GM19452 (cell line): ENCODE results near the gene SPHKAP.
"Not testable (repeated sequence)": the region's sequence is repeated elsewhere in the genome, so short reads cannot be mapped to it uniquely, and the experiment has no call there.

Source experiments
- ATAC-seq: cut with Tn5 transposase; IDR thresholded peaks from one replicate; pipeline ENCODE4 v1.9.1; 2021; ENCODE audit not compliant: unreplicated experiment

Gene SPHKAP

GRCh38 chr2:228181098-228182019, at the start of gene SPHKAP:
SPHKAP (minus strand) TSS chr2:228181687; CDS start chr2:228181598, 89 bp downstream.
- no peak for ATAC-seq

GRCh38 chr2:228227466-228227865, 46.0 kb upstream of the SPHKAP start:
- no peak for ATAC-seq

- no peak for ATAC-seq
Measured at GRCh38 chr2:228224410-228224809, 42.9 kb upstream of the SPHKAP start.

GRCh38 chr2:228218593-228218992, 37.1 kb upstream of the SPHKAP start:
- ATAC-seq = not testable (repeated sequence)

GRCh38 chr2:228197504-228197903, 16.0 kb upstream of the SPHKAP start:
- no peak for ATAC-seq

GRCh38 chr2:228180181-228181097, 1.0 kb downstream of the SPHKAP start:
- ATAC-seq = no peak

- ATAC-seq = no peak
Measured at GRCh38 chr2:228167290-228167689, 14.2 kb downstream of the SPHKAP start.

GRCh38 chr2:228164718-228165117, 16.8 kb downstream of the SPHKAP start:
- no peak for ATAC-seq

- ATAC-seq = no peak
Measured at GRCh38 chr2:228157841-228158240, 23.6 kb downstream of the SPHKAP start.

- no peak for ATAC-seq
Measured at GRCh38 chr2:228144961-228145360, 36.5 kb downstream of the SPHKAP start.

GRCh38 chr2:228140934-228141528, 40.5 kb downstream of the SPHKAP start:
- ATAC-seq = peak; percentile 86

GRCh38 chr2:228136027-228136426, 45.5 kb downstream of the SPHKAP start:
- no peak for ATAC-seq

GRCh38 chr2:228135300-228135699, 46.2 kb downstream of the SPHKAP start:
- ATAC-seq = no peak

GRCh38 chr2:228131833-228132232, 49.7 kb downstream of the SPHKAP start:
- no peak for ATAC-seq

GRCh38 chr2:228126401-228126800, 55.1 kb downstream of the SPHKAP start:
- ATAC-seq = no peak

- ATAC-seq = no peak
Measured at GRCh38 chr2:228118940-228119339, 62.5 kb downstream of the SPHKAP start.

GRCh38 chr2:228107846-228108245, 73.6 kb downstream of the SPHKAP start:
- ATAC-seq = no peak

GRCh38 chr2:228105526-228106250, 75.8 kb downstream of the SPHKAP start:
- no peak for ATAC-seq

- no peak for ATAC-seq
Measured at GRCh38 chr2:228104215-228104614, 77.3 kb downstream of the SPHKAP start.

GRCh38 chr2:228103379-228103778, 78.1 kb downstream of the SPHKAP start:
- ATAC-seq = no peak

GRCh38 chr2:228102949-228103348, 78.5 kb downstream of the SPHKAP start:
- ATAC-seq = no peak
